ENCODE data around the gene PDZRN3. TPM values are rescaled to one million over a fixed set of nuclear protein-coding genes. Genes with fewer than 3 reads are reported as not detected.

The PDZRN3 gene
- total RNA-seq, 1 experiment from 2014 or later, result not detected

- Histone ChIP-seq H3K4me1 (ENCODE audit: control insufficient read depth, insufficient read depth, low read length) (no peaks in the 10 kb centered on the region), H3K27ac (ENCODE audit: low read length) (no peak overlapping the region), H3K36me3 (ENCODE audit: control insufficient read depth, insufficient read depth, low read length) (no peaks in the 10 kb centered on the region), H3K9me3 (ENCODE audit: control insufficient read depth, insufficient read depth, low read depth, low read length) (no peaks in the 10 kb centered on the region), H3K4me3 (ENCODE audit: low read depth in 2 of 2, low read length in 2 of 2) (no peak overlapping the region), H3K27me3 (ENCODE audit: control insufficient read depth, insufficient read depth, low read length) (no peaks in the 10 kb centered on the region; the same call in 1 of the 2 replicates)
- no TSS peak for BruUV-seq (replicated peaks)
- no peak for TF ChIP-seq SIN3A (IDR thresholded peaks at IDR 0.05; ENCODE audit: borderline replicate concordance, insufficient read depth, low read depth, low read length)
- TF ChIP-seq REST (IDR thresholded peaks at IDR 0.05; ENCODE audit: insufficient read depth in 1 of 2, low read depth in 2 of 2, low read length in 1 of 2), result no peak
- TF ChIP-seq POLR2AphosphoS5 (IDR thresholded peaks at IDR 0.05; ENCODE audit: low read depth, low read length), result no peak
- TF ChIP-seq TCF7L2 (IDR thresholded peaks at IDR 0.05; ENCODE audit: low read depth, low read length), result no peak
- TF ChIP-seq, protein P1, sequence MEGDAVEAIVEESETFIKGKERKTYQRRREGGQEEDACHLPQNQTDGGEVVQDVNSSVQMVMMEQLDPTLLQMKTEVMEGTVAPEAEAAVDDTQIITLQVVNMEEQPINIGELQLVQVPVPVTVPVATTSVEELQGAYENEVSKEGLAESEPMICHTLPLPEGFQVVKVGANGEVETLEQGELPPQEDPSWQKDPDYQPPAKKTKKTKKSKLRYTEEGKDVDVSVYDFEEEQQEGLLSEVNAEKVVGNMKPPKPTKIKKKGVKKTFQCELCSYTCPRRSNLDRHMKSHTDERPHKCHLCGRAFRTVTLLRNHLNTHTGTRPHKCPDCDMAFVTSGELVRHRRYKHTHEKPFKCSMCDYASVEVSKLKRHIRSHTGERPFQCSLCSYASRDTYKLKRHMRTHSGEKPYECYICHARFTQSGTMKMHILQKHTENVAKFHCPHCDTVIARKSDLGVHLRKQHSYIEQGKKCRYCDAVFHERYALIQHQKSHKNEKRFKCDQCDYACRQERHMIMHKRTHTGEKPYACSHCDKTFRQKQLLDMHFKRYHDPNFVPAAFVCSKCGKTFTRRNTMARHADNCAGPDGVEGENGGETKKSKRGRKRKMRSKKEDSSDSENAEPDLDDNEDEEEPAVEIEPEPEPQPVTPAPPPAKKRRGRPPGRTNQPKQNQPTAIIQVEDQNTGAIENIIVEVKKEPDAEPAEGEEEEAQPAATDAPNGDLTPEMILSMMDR (IDR thresholded peaks at IDR 0.05), result peak; percentile 79
- in situ Hi-C loops (cut with HindIII; ENCODE audit: low pct_unique_long_range_greater_than_20kb, low sequenced_read_pairs) (no loop called here), intact Hi-C loops (cut with micrococcal nuclease; ENCODE audit: unreplicated experiment) (loop anchor here (1.0 to 2.0 kb wide), 2 partner anchors 48 to 402 kb away; no protein-coding TSS in a partner anchor)
- POLR2A ChIA-PET, result no interaction called here
- CTCF ChIA-PET, result no interaction called here
- peak; percentile 22 for DNase-seq (ENCODE audit: low read depth, low spot score)
- ATAC-seq, result peak; percentile 78
Measured at GRCh38 chr3:73502609-73503583, 121.8 kb downstream of the PDZRN3 start.

DNA sequence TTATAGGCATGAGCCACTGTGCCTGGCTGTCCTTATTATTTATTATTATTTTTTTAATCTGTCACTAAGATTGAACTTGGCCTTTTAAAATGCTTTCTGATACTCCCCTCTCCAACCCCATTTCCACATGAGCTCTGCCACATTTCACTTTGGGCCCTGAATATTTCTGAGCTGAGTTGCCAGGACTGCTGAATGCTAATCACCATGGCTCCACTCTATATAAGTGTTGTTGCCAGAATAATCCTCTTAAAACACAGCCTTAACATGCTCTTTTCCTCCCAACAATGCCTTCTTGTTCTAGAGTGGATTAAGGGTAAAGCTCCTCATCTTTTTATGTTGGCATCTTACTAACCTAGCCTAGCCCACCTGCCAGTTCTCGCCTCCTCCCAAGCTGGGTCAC, 124.4 kb downstream of the PDZRN3 start:
- no TSS peak for BruUV-seq (replicated peaks)
- Histone ChIP-seq H3K36me3 (ENCODE audit: control insufficient read depth, insufficient read depth, low read length) (no peaks in the 10 kb centered on the region), H3K27ac (ENCODE audit: low read length) (no peak overlapping the region), H3K9me3 (ENCODE audit: control insufficient read depth, insufficient read depth, low read depth, low read length) (no peaks in the 10 kb centered on the region), H3K27me3 (ENCODE audit: control insufficient read depth, insufficient read depth, low read length) (no peaks in the 10 kb centered on the region; the same call in 1 of the 2 replicates), H3K4me1 (ENCODE audit: control insufficient read depth, insufficient read depth, low read length) (no peaks in the 10 kb centered on the region), H3K4me3 (ENCODE audit: low read depth in 2 of 2, low read length in 2 of 2) (no peak overlapping the region)
- no peak for TF ChIP-seq SIN3A (IDR thresholded peaks at IDR 0.05; ENCODE audit: borderline replicate concordance, insufficient read depth, low read depth, low read length)
- TF ChIP-seq TCF7L2 (IDR thresholded peaks at IDR 0.05; ENCODE audit: low read depth, low read length), result no peak
- no peak for TF ChIP-seq REST (IDR thresholded peaks at IDR 0.05; ENCODE audit: insufficient read depth in 1 of 2, low read depth in 2 of 2, low read length in 1 of 2)
- no peak for TF ChIP-seq POLR2AphosphoS5 (IDR thresholded peaks at IDR 0.05; ENCODE audit: low read depth, low read length)
- TF ChIP-seq, protein P1 (IDR thresholded peaks at IDR 0.05), result no peak
- ChIA-PET POLR2A (no interaction called here), CTCF (no interaction called here)
- DNase-seq (ENCODE audit: low read depth, low spot score) (no peak), ATAC-seq (no peak)
- in situ Hi-C loops (cut with HindIII; ENCODE audit: low pct_unique_long_range_greater_than_20kb, low sequenced_read_pairs), result no loop called here
- intact Hi-C loops (cut with micrococcal nuclease; ENCODE audit: unreplicated experiment), result no loop called here
